HG02571 (cell line): Measurements from ENCODE around the gene SCAMP2.

Source experiments
- ATAC-seq: cut with Tn5 transposase; IDR thresholded peaks from one replicate; pipeline ENCODE4 v1.9.1; 2021; ENCODE audit warnings: mild to moderate bottlenecking, moderate library complexity; ENCODE audit not compliant: unreplicated experiment

SCAMP2 gene

DNA sequence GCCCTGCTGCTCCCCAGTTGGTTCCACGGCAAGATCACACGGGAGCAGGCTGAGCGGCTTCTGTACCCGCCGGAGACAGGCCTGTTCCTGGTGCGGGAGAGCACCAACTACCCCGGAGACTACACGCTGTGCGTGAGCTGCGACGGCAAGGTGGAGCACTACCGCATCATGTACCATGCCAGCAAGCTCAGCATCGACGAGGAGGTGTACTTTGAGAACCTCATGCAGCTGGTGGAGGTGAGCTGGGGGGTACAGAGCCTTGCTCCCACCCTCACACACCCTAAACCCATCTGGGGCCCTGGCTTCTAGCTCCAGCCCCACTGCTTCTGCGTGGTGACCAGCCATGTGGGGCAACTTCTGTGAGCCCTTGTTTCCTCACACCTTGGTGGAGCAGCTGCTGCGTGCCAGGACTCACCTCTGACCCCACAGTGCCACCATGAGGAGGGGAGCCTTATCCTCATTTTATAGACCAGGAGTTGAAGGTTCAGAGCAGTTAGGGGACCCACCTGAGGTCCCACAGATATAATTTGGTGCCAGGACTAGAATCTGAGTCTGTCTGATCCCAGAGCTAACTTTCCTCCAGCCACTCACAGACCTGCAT, 73.8 kb downstream of the SCAMP2 start:
- no peak for ATAC-seq

DNA sequence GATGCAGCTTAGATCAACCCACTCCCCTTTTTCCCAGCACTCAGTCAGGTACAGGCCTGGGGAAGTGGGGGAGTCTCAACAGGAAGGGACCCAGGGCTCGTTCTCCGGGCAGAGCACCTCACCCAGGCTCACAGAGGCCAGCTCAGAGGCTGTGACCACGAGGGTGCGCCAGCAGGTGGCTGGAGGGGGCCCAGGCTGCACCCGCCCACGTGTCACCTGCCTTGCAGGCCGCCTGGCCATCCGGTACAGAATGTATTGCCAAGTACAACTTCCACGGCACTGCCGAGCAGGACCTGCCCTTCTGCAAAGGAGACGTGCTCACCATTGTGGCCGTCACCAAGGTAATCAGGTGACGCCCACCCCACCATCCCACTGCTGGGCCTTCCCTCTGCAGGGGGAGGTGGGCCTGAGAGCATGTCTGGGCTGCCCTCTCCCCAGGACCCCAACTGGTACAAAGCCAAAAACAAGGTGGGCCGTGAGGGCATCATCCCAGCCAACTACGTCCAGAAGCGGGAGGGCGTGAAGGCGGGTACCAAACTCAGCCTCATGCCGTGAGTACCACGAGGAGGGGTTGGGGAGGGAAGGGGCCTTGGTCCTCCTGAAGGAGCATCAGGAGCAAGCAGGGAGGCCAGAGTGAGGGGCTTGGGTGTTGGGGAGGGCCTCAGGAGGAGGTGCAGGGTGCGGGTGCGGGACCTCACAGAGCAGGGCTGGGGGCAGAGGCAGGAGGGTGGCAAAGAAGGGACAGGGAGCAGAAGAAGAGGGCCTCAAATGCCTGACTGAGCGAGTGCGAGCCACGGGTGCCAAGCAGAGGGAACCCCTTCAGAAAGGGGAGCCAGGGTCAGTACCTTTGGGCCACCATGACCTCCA, 74.5 kb downstream of the SCAMP2 start:
- no peak for ATAC-seq

DNA sequence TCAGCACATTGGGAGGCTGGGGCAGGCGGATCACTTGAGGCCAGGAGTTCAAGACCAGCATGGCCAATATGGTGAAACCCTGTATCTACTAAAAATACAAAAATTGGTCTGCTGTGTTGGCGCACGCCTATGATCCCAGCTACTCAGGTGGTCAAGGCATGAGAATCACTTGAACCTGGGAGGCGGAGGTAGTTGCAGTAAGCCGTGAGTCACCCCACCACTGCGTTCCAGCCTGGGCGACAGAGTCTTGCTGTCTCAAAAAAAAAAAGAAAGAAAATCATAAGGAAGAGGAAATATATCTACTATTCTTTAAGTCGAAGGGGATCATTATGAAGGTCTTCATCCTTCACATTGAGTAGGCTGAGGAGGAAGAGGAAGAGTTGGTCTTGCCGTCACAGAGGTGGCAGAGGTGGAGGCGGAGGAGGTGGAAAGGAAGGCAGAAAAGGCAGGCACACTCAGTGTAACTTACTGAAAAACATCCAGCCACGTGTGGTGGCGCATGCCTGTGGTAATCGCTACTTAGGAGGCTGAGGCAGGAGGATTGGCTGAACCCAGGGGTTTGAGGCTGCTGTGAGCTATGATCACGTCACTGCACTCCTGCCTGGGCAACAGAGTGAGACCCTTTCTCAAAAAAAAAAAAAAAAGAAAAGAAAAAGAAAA, 77.1 kb downstream of the SCAMP2 start:
- no peak for ATAC-seq

DNA sequence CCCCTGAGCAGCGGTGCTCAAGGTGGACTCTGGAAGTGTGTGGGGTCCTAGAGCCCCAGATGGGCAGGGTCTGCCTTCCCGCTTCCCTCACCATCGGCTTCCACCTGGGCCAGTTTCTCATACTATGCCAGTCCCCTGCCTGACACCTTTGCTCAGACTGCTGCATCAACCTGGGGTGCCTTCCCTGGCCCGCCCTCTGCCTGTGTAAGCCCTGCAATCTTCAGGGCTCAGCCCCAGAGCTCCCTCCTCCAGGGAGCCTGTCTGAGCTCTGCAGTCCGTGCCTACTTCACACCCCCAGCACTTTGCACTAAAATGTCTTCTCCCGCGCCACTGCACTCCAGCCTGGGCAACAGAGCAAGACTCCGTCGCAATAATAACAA, 78.2 kb downstream of the SCAMP2 start:
- ATAC-seq = no peak

DNA sequence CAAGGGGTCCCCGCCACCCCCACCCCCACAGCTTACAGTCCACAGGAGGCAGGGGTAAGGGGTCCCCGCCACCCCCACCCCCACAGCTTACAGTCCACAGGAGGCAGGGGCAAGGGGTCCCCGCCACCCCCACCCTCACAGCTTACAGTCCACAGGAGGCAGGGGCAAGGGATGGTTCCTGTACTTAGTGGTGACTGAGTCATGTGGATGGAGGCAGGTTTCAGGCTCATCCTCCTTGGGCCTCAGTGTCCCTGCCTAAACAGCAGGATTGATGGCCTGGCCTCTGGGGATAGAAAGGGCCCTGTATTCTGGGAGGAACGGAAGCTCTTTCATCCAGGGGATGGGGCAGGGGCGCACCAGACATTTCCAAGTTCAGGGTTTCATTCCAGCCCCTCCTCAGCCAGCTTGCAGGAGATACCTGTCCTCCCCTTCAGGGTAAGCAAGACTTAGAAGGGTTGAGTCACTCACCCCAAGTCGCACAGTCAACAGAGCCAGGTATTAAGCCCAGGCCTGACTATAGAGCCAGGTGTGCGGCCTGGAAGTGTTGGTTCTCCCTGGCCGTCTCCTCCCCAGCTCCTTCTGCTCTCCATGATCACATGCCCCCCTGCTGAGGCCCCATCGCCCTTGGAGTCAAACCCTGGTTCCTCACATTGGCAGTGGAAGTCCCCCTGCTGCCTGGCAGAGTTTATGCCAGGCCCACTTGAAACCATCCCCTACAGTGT, 78.8 kb downstream of the SCAMP2 start:
- ATAC-seq = no peak
